Thoracic aorta (tissue), 2 donors: ENCODE results near the gene KASH5. TPM values are rescaled to one million over a fixed set of nuclear protein-coding genes. Genes with fewer than 3 reads are reported as not detected.

Experiments used
- ATAC-seq: fragments of 150-250 bp; one replicate; pipeline ENCODE4 v1.8.0; 2017; ENCODE audit warnings: low read depth; ENCODE audit not compliant: insufficient number of reproducible peaks, low FRiP score
- DNase-seq: peaks from one replicate; pipeline ENCODE4 v3.0.0-alpha.2; 2020; ENCODE audit warnings: low spot score
- H3K27ac ChIP-seq, 2 donors: fragments of 200-600 bp; sonication (generic); 1 replicate in 1 of 2; 2 replicates in 1 of 2; pipeline ENCODE4 v1.5.1; 2016; ENCODE audit warnings: mild to moderate bottlenecking in 2 of 2, moderate library complexity in 2 of 2
- H3K27me3 ChIP-seq: fragments of 200-600 bp; sonication (generic); replicated peaks from 2 replicates; pipeline ENCODE4 v1.6.0; 2016; ENCODE audit warnings: mild to moderate bottlenecking; ENCODE audit not compliant: insufficient read depth
- H3K36me3 ChIP-seq: fragments of 200-600 bp; sonication (generic); one replicate; pipeline ENCODE4 v1.5.1; 2016
- H3K4me1 ChIP-seq, 2 donors: fragments of 200-600 bp; sonication (generic); 1 replicate in 1 of 2; 2 replicates in 1 of 2; pipeline versions ENCODE4 v1.5.1 to v1.6.0; 2016; ENCODE audit warnings: low read depth in 2 of 2, mild to moderate bottlenecking in 1 of 2; ENCODE audit not compliant: control insufficient read depth in 1 of 2
- H3K4me3 ChIP-seq: fragments of 200-600 bp; sonication (generic); 2 replicates; pipeline ENCODE4 v1.5.1; 2016; ENCODE audit warnings: mild to moderate bottlenecking
- H3K9me3 ChIP-seq: fragments of 200-600 bp; sonication (generic); 2 replicates; pipeline ENCODE4 v1.5.1; 2016
- CTCF ChIP-seq: fragments of 200-600 bp; sonication (generic); IDR thresholded peaks from one replicate; pipeline ENCODE4 v1.5.1; 2019; ENCODE audit warnings: antibody characterized with exemption
- total RNA-seq, 2 donors: library from RNA; depleted of rRNA; stranded (reverse); fragments of >200 nt; gene quantifications; one replicate each; pipeline versions ENCODE4 v1.1.0 to v1.2.3, GENCODE V29; 2016

KASH5 gene
- total RNA-seq, 2 donors from 2014 or later, result not detected

- H3K4me1 ChIP-seq, result no peaks in the 10 kb centered on the region
- peak; percentile 14 for TF ChIP-seq CTCF
- DNase-seq (no peak), ATAC-seq (peak; percentile 57)
- no peaks in the 10 kb centered on the region for H3K27me3 ChIP-seq
- no peaks in the 10 kb centered on the region for H3K9me3 ChIP-seq
- H3K4me3 ChIP-seq, result no peak overlapping the region
- peaks cover 63% of the 10 kb centered on the region for H3K36me3 ChIP-seq
- H3K27ac ChIP-seq, result no peak overlapping the region
Observed at GRCh38 chr19:49347835-49348234, 40.2 kb upstream of the KASH5 start.

DNA sequence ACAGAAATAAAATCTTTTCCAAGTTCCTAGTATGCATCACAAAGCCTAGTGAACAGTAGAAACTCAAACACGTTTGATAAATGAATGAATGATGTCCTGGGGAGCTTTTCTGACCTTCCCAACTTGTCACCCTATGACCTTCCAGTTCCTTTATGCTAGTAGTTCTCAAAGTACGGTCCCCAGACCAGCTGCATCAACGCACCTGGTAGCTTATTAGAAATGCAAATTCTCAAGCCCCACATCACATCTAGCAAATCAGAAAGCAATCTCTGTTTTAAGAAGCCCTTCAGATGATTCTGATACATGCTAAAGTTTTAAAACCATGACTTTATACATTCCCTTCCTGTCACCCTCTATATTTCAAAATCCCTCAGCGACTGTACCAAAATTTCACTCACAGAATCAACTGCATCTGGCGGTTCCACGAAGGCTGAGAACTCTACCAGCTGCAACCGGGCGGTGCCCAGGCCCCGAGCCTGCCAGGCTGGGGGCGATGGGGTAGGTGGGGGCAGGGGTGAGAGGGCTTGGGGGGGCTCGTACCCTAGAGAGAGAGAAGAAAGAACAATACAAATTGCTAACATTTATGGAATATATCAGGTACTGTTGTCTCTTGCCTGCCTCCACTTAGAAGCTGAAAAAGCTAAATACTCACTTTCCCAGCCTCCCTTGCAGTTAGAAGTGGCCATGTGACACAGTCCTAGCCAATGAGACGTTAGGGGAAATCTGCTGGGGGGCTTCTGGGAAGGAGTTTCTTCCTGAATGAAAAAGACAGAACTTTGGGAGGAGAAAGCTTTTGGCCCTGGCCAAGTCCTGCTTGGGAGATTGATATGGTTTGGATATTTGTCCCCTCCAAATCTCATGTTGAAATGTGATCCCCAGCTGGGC is 39.5 kb upstream of the KASH5 start:
- DNase-seq (no peak), ATAC-seq (no peak)
- no peaks in the 10 kb centered on the region for H3K9me3 ChIP-seq
- TF ChIP-seq CTCF, result no peak
- no peaks in the 10 kb centered on the region for H3K4me1 ChIP-seq
- no peaks in the 10 kb centered on the region for H3K27me3 ChIP-seq
- no peak overlapping the region for H3K4me3 ChIP-seq
- H3K36me3 ChIP-seq, result peaks cover 66% of the 10 kb centered on the region
- H3K27ac ChIP-seq, result no peak overlapping the region

GRCh38 chr19:49349567-49349966 is 38.5 kb upstream of the KASH5 start:
- peaks cover 67% of the 10 kb centered on the region for H3K36me3 ChIP-seq
- ATAC-seq (no peak), DNase-seq (no peak)
- no peak for TF ChIP-seq CTCF
- H3K4me3 ChIP-seq, result no peak overlapping the region
- no peaks in the 10 kb centered on the region for H3K27me3 ChIP-seq
- no peaks in the 10 kb centered on the region for H3K4me1 ChIP-seq
- no peak overlapping the region for H3K27ac ChIP-seq
- no peaks in the 10 kb centered on the region for H3K9me3 ChIP-seq

- no peak overlapping the region for H3K27ac ChIP-seq
- H3K27me3 ChIP-seq, result no peaks in the 10 kb centered on the region
- H3K4me3 ChIP-seq, result no peak overlapping the region
- peaks cover 38% of the 10 kb centered on the region for H3K36me3 ChIP-seq
- TF ChIP-seq CTCF, result no peak
- ATAC-seq, result no peak
- H3K4me1 ChIP-seq, result no peaks in the 10 kb centered on the region
- DNase-seq, result no peak
- no peaks in the 10 kb centered on the region for H3K9me3 ChIP-seq
Observed at GRCh38 chr19:49355909-49356353, 32.1 kb upstream of the KASH5 start.

DNA sequence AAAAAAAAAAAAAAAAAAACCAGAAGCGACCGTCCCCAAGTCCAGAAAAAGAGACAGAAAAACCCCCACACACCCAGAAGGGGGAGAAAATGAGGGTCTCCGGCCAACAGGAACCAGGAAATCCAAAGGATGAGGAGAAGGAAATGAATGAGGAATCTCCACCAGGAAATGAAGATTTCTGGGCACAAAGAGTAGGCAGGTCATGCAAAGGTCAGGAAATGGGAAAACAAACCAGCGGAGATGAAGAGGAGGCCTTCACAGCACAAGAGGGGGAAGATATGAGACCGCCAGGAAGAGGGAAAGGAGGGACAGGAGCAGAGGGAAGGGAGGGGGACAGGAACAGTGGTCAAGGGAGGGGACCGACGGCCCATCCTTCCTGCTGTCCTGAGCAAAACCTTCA is 31.7 kb upstream of the KASH5 start:
- H3K27ac ChIP-seq, result no peak overlapping the region
- ATAC-seq, result no peak

More for the DNA sequence above, 31.7 kb upstream of the KASH5 start:
- H3K4me3 ChIP-seq, result no peak overlapping the region
- no peaks in the 10 kb centered on the region for H3K9me3 ChIP-seq
- no peaks in the 10 kb centered on the region for H3K27me3 ChIP-seq
- DNase-seq, result no peak
- H3K4me1 ChIP-seq, result no peaks in the 10 kb centered on the region
- peaks cover 36% of the 10 kb centered on the region for H3K36me3 ChIP-seq
- no peak for TF ChIP-seq CTCF
